ENCODE measurements around the gene RAI1.

RAI1 gene

GRCh38 chr17:17736205-17737183 lies 55.2 kb downstream of the RAI1 start:
- no peak overlapping the region for H3K27ac ChIP-seq
- no peak for TF ChIP-seq ZFX (IDR thresholded peaks at IDR 0.05)
- TF ChIP-seq CTCF (conservative IDR thresholded peaks at IDR 0.05): no peak

GRCh38 chr17:17737961-17738894 lies 57.0 kb downstream of the RAI1 start:
- peak overlapping the region; percentile 7; the same call in 1 of the 2 replicates for H3K27ac ChIP-seq
- no peak for TF ChIP-seq ZFX (IDR thresholded peaks at IDR 0.05)
- no peak for TF ChIP-seq CTCF (conservative IDR thresholded peaks at IDR 0.05)

GRCh38 chr17:17738901-17739300 lies 57.6 kb downstream of the RAI1 start:
- peak overlapping the region; percentile 7; the same call in 1 of the 2 replicates for H3K27ac ChIP-seq
- no peak for TF ChIP-seq ZFX (IDR thresholded peaks at IDR 0.05)
- no peak for TF ChIP-seq CTCF (conservative IDR thresholded peaks at IDR 0.05)

GRCh38 chr17:17739388-17740066 lies 58.3 kb downstream of the RAI1 start:
- peak overlapping the region; percentile 7; the same call in 1 of the 2 replicates for H3K27ac ChIP-seq
- TF ChIP-seq ZFX (IDR thresholded peaks at IDR 0.05) (no peak), CTCF (conservative IDR thresholded peaks at IDR 0.05) (no peak)

DNA sequence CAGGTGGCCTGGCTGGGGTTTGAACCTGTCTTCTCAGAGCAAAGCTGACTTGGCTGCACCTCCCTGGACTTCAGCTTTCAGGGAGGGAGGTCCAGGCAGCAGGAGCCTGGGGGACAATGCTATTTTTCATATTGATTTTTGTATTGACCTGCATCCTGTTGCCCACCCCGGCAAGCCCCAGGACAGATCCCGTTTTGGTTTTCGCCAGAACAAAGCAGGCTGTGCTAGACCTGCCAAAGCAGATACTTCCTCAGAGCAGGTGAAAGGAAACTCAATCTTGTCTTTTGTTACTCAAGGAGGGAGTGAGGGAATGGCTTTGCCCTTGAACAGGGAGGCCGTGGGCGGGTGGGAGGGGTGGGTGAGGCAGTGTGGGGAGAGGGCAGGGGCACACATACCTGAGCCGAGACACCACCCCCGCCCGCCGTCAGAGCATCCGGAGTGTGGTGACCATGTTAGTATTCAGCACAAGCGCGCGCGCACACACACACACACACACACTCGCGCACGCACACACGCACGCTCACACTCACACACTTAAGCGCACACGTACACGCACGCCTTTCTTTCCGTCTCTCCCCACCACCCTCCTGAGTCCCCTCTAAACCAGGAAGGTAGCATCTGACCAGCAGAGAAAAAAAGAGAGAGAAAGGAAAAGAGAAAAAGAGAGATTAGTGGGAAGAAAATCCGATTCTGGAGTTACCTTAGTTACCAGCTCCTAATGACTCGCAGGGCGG lies 59.5 kb downstream of the RAI1 start:
- no peak overlapping the region for H3K27ac ChIP-seq
- no peak for TF ChIP-seq CTCF (conservative IDR thresholded peaks at IDR 0.05)
- TF ChIP-seq ZFX (IDR thresholded peaks at IDR 0.05): no peak

GRCh38 chr17:17741349-17742023 lies 60.2 kb downstream of the RAI1 start:
- TF ChIP-seq CTCF (conservative IDR thresholded peaks at IDR 0.05) (no peak), ZFX (IDR thresholded peaks at IDR 0.05) (no peak)
- H3K27ac ChIP-seq: no peak overlapping the region

All from C4-2B (cell line).